Mesothelial cell of epicardium (in vitro differentiated cells): ENCODE results near the gene GTF3C5. TPM values are rescaled to one million over a fixed set of nuclear protein-coding genes. Genes with fewer than 3 reads are reported as not detected.
A peak's percentile ranks its signal among the peaks of the same experiment; 100 is the strongest.

Experiments used
- DNase-seq, 2 experiments: peaks; one replicate each; pipeline ENCODE4 v3.0.0; 2021; ENCODE audit warnings: low spot score in 2 of 2; ENCODE audit not compliant: unreplicated experiment in 2 of 2
- H3K27ac Mint-ChIP-seq: 2 replicates; pipeline ENCODE4 v1.8.0; 2021; ENCODE audit warnings: mixed read lengths
- H3K27me3 Mint-ChIP-seq: 2 replicates; pipeline ENCODE4 v1.8.0; 2021; ENCODE audit warnings: low read depth, mixed read lengths
- H3K36me3 Mint-ChIP-seq: 2 replicates; pipeline ENCODE4 v1.8.0; 2021; ENCODE audit warnings: mixed read lengths
- H3K4me1 Mint-ChIP-seq: 2 replicates; pipeline ENCODE4 v1.8.0; 2021; ENCODE audit warnings: mixed read lengths
- H3K4me3 Mint-ChIP-seq: 2 replicates; pipeline ENCODE4 v1.8.0; 2021; ENCODE audit warnings: mild to moderate bottlenecking, moderate library complexity, mixed read lengths
- H3K9me3 Mint-ChIP-seq: 2 replicates; pipeline ENCODE4 v1.8.0; 2021; ENCODE audit warnings: mixed read lengths
- total RNA-seq: library from RNA; stranded (reverse); gene quantifications from 3 replicates; pipeline ENCODE4 v1.2.1, GENCODE V29; 2021
- TF ChIP-seq, protein P1 (sequence below): fragments of 200-600 bp; sonication (generic); IDR thresholded peaks from one replicate; pipeline ENCODE4 v1.5.0; 2021; ENCODE audit warnings: antibody characterized with exemption; ENCODE audit not compliant: unreplicated experiment

GTF3C5 gene
- total RNA-seq, 1 donor from 2014 or later = 80.0 TPM

DNA sequence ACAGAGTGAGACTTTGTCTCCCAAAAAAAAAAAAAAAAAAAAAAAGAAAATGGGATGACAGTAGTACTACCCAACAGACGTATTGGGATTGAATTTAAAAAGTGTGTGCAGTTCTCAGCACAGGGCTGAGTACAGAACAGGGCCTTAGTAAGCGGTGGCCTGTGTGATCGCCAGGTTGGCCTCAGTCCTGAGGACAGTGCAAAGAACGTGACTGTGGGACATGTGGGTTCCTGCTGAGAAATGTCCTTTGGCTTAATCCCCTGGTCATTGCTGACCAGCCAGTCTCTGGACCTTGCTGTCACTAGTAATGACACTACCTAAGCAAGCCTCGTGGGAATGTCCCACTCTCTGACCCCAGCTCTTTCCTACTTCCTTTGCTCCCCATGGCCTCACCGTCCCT is 13.3 kb downstream of the GTF3C5 start:
- H3K4me1 Mint-ChIP-seq = no peaks in the 10 kb centered on the region
- peaks cover 33% of the 10 kb centered on the region for H3K36me3 Mint-ChIP-seq
- no peak for DNase-seq
- TF ChIP-seq, protein P1, sequence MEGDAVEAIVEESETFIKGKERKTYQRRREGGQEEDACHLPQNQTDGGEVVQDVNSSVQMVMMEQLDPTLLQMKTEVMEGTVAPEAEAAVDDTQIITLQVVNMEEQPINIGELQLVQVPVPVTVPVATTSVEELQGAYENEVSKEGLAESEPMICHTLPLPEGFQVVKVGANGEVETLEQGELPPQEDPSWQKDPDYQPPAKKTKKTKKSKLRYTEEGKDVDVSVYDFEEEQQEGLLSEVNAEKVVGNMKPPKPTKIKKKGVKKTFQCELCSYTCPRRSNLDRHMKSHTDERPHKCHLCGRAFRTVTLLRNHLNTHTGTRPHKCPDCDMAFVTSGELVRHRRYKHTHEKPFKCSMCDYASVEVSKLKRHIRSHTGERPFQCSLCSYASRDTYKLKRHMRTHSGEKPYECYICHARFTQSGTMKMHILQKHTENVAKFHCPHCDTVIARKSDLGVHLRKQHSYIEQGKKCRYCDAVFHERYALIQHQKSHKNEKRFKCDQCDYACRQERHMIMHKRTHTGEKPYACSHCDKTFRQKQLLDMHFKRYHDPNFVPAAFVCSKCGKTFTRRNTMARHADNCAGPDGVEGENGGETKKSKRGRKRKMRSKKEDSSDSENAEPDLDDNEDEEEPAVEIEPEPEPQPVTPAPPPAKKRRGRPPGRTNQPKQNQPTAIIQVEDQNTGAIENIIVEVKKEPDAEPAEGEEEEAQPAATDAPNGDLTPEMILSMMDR = no peak
- no peak overlapping the region for H3K27ac Mint-ChIP-seq
- H3K9me3 Mint-ChIP-seq = no peaks in the 10 kb centered on the region
- H3K4me3 Mint-ChIP-seq = no peak overlapping the region
- H3K27me3 Mint-ChIP-seq = no peaks in the 10 kb centered on the region

DNA sequence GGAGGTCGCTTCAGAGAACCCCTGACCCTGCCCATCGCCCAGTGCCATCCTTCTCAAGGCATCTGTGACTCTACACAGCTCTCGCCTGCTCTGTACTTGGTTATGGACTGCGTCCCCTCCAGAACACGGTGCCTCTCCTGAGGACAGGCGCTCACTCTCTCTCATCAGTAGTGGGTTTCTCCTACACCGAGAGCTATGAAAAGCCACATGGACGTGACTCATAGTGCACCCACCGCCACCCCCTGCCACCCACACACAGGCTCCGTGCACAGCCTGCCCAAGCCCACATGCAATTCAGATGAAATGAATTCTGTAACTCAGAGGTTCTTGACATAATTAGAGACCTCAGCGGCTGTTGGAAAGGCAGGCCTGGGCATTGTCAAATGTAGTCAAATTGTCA is 13.9 kb downstream of the GTF3C5 start:
- TF ChIP-seq, protein P1 = no peak
- no peak overlapping the region for H3K4me3 Mint-ChIP-seq
- H3K36me3 Mint-ChIP-seq = peaks cover 38% of the 10 kb centered on the region
- H3K27ac Mint-ChIP-seq = no peak overlapping the region
- H3K4me1 Mint-ChIP-seq = no peaks in the 10 kb centered on the region
- H3K9me3 Mint-ChIP-seq = no peaks in the 10 kb centered on the region
- no peaks in the 10 kb centered on the region for H3K27me3 Mint-ChIP-seq
- DNase-seq = no peak

DNA sequence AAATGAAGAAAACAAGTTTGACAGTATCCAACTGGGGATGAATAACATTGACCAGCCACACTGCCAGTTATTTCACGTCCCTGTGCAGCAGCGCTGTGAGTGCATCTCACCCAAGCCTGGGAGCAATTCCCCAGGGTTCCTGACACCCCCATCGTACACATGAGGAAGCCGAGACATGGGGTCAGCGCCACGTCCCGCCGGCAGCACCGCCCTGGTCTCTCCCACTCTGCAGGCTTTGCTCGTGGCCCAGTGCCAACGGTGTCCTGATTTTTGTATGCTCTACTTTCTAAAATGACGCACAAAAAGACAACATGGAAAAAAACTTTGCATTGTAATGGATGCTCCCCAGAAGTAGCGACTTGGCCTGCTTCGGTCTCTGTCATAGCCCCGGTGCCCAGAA is 14.3 kb downstream of the GTF3C5 start:
- no peaks in the 10 kb centered on the region for H3K9me3 Mint-ChIP-seq
- peaks cover 43% of the 10 kb centered on the region for H3K36me3 Mint-ChIP-seq
- TF ChIP-seq, protein P1 = no peak
- no peak overlapping the region for H3K4me3 Mint-ChIP-seq
- no peaks in the 10 kb centered on the region for H3K27me3 Mint-ChIP-seq
- DNase-seq = no peak
- no peak overlapping the region for H3K27ac Mint-ChIP-seq
- H3K4me1 Mint-ChIP-seq = no peaks in the 10 kb centered on the region

DNA sequence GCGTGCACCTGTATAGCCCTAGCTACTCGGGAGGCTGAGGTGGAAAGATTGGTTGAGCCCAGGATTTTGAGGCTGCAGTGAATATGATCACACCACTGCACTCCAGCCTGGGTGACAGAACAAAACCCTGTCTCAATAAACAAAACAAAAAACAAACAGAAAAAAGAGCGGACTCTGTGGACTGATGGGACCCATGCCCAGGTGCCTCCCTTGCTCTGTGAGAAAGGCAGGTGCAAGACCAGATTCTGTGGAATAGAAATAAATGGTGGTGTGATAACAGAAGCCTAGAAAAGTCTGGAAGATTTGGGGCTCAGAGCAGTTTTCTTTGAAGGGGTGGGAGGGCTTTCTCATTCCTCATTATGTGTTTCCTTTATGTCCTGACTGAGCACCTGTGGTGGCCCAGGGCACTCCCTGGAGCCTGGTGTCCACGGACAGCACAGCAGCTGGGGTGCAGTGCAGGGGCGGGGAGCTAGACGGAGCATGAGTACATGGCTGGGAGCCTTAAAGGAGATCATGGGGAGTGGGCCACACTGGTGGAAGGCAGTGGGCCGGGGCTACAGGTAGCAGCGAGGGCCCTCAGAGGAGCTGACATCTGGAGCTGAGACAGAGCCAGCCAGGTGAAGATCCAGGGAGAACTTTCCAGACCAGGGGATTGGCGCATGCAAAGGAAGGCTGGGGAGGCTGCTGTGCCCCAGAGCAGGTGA is 15.6 kb downstream of the GTF3C5 start:
- Mint-ChIP-seq H3K36me3 (peaks cover 44% of the 10 kb centered on the region), H3K27ac (peak overlapping the region; percentile 9), H3K4me1 (no peaks in the 10 kb centered on the region), H3K27me3 (no peaks in the 10 kb centered on the region), H3K9me3 (no peaks in the 10 kb centered on the region), H3K4me3 (no peak overlapping the region)
- TF ChIP-seq, protein P1 = no peak
- no peak for DNase-seq

DNA sequence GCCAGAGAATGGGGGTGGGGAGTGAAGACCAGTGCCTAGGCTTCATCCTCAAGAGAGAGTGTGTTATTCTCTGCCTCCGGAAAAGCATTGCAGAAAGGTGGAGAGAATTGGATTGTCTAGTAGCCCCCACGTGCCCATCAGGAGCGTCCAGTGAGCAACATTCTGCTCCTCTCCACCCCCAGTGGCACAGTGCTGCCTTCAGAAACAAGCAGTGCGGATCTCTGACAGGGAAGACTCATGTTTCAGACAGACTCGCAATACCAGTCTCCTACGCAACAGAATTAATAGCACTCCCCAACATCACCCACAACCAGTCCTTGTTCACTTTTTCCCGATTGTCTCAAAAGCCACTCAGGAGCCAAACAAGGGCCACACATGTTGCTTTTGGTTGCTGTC is 16.1 kb downstream of the GTF3C5 start:
- Mint-ChIP-seq H3K4me1 (no peaks in the 10 kb centered on the region), H3K27me3 (no peaks in the 10 kb centered on the region), H3K9me3 (no peaks in the 10 kb centered on the region), H3K4me3 (no peak overlapping the region), H3K27ac (no peak overlapping the region), H3K36me3 (peaks cover 41% of the 10 kb centered on the region)
- TF ChIP-seq, protein P1 = no peak
- DNase-seq = no peak

DNA sequence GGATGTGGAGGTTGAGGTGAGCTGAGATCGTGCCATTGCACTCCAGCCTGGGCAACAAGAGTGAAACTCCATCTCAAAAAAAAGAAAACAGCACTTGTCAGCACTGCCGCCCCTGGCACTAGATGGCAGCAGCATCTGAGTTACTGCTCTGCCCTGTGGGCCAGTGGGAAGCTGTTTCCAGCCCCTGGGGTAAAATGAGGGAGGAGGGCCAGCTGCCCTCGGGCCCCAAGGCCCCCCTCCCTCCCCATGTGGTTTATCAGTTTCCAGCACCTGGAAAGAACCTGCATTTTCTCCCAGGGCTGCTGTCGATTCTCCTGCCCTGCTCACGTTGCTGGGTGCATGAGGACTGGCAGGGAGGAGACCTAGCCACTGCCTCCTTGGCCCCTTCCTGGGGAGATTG is 17.8 kb downstream of the GTF3C5 start:
- Mint-ChIP-seq H3K4me1 (no peaks in the 10 kb centered on the region), H3K36me3 (peaks cover 37% of the 10 kb centered on the region), H3K9me3 (no peaks in the 10 kb centered on the region), H3K27me3 (no peaks in the 10 kb centered on the region), H3K4me3 (no peak overlapping the region), H3K27ac (no peak overlapping the region)
- TF ChIP-seq, protein P1 = no peak
- no peak for DNase-seq
